GM18861 (cell line): ENCODE data around the gene LHX4.
"Not testable (repeated sequence)": the region's sequence is repeated elsewhere in the genome, so short reads cannot be mapped to it uniquely, and the experiment has no call there.

Experiments used
- ATAC-seq: cut with Tn5 transposase; IDR thresholded peaks from one replicate; pipeline ENCODE4 v1.9.1; 2021; ENCODE audit not compliant: unreplicated experiment

The LHX4 gene

DNA sequence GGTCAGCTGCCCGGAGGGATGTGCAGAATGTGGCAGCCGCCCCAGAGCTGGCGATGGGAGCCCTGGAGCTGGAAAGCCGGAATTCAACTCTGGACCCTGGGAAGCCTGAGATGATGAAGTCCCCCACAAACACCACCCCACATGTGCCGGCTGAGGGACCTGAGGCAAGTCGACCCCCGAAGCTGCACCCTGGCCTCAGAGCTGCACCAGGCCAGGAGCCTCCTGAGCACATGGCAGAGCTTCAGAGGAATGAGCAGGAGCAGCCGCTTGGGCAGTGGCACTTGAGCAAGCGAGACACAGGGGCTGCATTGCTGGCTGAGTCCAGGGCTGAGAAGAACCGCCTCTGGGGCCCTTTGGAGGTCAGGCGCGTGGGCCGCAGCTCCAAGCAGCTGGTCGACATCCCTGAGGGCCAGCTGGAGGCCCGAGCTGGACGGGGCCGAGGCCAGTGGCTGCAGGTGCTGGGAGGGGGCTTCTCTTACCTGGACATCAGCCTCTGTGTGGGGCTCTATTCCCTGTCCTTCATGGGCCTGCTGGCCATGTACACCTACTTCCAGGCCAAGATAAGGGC, 33.5 kb upstream of the LHX4 start:
- no peak for ATAC-seq

DNA sequence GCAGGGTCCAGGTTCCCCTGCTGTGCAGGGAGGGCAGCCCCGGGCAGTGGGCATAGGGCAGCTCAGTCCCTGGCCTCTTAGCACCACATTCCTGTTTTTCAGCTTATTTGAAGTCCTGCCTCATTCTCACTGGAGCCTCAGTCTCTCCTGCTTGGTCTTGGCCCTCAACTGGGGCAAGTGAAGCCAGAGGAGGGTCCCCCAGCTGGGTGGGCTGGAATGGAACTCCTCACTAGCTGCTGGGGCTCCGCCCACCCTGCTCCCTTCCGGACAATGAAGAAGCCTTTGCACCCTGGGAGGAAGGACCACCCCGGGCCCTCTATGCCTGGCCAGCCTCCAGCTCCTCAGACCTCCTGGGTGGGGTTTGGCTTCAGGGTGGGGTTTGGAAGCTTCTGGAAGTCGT, 32.8 kb upstream of the LHX4 start:
- ATAC-seq: no peak

DNA sequence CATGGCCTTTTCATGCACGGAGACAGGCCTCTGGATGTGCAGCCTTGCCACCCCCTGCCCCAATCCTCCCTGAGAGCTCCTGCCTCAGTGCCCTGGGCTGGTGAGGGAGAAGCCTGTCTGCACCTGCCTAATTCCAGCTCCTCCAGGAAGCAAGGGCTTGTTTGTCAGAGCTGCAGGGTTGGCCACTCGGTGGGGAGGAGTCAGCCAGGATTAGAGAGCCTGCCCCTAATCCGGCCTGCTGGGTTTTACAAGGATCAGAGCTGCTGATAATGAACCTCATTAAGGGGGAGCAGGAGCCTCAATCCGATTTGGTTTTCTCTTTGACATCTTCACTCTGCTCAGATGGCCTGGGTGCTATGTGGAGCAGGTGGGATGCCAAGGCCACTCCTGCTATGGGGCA, 31.9 kb upstream of the LHX4 start:
- ATAC-seq: no peak

DNA sequence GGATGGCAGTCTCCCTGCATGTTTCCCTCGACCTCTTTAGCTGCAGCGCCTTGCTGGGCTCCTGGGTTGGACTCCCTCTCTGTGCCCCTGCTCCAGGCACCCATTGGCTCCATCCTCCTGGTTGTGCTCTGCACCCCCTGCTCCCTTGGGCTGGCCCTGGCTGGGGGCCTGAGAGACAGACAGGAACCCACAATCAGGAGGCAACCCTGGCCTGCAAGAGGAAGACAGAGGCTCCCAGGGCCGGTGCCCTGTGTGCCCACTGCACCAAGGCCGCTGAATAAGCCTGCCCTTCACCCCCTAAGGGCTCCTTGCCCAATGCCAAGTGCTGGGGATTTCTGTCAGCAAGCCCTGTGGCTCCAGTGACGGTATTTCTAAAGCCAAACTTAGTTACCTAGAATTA, 31.5 kb upstream of the LHX4 start:
- ATAC-seq: no peak

DNA sequence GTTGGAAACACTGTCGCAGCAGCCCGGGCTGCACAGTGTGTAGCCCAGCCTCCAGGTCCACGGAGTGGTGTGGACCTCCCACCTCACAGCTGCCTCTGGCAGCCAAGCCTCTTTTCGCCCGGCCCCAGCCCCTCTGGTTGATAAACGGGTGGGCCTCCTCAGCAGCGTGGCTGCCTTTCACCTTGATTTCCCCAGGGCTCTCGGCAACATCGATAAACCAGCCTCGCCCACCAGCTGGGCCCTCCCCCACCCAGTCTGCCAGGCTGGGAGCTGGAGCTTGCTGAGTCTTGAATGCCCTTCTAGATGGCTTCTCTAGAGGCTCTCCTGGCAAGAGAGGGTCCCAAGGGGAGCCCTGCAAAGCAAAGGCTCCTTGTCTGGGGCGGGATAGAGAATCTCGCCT, 31.0 kb upstream of the LHX4 start:
- ATAC-seq: no peak

DNA sequence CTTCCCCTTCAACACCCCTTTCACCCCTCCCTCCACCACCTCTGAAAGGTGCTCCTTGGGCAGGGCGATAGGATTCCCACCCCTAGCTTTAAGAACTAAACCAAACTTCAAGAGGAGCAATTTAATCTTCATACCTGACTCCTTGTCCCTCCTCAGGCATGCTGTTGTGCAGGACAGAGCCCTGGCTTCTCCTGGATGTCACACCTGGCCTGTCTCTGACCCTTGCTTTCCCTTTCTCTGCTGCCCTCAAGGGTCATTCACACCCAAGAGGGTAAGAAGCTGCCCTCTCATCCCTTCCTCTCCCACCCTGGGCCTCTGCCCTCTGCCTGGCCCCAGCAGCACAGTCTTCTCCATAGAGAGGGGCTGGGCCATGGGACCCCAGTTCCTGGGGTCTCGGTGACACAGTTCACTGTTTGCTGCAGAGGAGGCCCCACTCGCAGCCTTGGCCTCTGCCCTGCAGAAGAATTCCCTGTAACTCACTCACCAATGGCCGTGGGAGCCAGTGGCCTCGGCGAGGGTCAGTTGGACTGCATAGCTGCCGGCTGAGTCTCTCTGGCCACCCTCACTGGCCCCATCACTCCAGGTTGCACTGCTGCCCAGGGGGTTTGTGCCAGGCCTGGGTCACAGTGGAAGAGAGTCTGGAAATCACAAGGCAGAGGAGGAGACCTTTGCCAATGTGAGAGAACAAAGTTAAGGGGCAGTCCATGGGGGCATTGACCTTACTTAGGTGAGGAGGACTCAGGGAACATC, 28.4 kb upstream of the LHX4 start:
- ATAC-seq: no peak

DNA sequence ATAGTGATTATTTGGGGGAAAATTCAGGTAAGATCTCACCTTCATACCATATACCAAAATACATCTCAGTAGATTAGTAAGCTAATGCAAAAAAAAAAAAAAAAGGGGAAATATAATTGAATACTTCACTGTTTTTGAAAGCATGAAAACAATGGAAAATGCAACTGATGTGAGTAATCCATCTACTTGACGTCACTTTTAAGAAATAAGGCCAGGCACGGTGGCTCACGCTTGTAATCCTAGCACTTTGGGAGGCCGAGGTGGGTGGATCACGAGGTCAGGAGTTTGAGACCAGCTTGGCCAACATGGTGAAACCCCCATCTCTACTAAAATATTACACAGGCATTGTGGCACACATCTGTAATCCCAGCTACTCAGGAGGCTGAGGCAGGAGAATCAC, 27.5 kb upstream of the LHX4 start:
- ATAC-seq: not testable (repeated sequence)

DNA sequence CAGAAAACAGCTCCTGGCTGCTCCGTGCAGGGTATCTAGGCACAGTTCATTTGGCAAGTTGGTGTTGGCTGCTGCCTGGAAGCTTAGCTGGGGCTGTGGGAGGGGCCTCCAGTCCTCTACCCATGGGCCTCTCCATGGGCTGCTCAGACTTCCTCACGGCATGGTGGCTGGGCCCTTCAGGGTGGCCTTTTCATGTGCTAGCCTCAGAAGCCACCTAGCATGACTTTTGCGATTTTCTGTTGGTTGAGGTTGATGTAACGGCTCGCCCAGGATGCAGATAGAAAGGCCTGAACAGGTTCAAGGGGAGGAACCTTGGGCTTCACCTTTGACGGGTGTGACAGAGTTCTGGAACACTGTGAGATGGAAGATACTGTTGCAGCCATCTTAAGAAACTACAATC, 25.8 kb upstream of the LHX4 start:
- ATAC-seq: no peak

DNA sequence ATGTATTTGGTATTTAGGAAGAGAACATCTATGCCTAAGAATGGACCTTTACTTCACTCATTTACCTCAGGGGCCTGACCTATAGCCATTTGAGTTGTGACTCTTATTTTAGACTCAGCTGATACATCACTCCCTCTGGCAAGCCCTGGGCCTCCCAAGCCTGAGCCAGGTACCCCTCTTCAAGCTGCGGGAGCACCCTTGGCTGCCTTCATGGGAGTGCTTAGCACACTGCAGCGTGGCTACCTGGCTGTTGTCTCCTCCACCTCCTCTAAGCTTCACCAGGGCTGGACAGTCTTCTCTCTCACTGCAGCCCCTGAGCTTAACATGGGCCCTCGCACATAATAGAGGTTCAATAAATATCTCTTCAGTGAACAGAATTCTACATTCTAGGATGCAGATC, 23.5 kb upstream of the LHX4 start:
- no peak for ATAC-seq

DNA sequence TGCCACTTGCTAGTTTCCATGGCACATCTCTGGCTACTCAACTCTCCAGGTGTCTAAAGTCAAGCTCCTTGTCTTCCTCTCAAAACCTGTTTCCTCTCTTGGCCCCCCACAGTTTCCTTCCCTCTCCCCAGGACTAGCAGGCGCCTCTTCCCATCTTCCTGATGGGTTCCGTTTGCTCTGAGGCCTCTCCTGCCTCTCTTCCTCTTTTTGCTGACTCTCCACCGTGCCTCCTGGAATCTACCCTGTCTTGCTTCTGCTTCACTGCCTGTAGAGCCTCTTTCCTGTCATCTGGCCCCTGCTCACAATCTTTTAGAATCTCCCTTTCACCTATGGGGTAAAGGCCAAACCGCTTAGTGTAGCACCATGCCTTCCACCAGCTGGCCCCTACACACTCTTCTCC, 21.8 kb upstream of the LHX4 start:
- no peak for ATAC-seq

DNA sequence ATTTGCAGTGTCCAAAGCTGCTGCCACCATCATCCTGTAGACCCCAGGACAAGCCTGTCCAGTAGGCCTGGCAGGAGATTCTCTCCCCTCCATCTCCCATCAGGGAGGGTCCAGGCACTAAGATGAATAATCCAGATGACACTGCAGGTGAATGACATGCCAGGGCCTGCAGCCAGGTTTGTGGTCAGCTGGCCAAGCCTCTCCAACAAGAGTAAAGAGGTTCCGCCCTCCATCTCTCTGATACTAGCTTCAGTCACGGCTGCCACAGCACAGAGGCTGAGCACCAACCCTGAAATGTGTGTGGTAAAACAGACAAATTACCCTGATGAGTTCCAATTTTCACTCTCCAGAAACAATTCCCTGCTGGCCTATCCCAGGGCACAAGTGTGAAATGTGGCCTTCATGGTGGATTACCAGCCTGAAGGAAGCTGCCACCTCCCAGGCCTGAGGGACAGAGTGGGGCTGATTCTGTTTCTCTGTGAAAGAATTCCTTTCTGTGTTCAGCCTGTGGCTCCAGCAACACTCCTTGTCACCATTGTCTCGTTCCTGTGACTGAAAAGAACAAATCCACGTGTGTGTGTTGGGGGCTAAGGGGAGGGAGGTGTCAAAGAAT, 19.9 kb upstream of the LHX4 start:
- ATAC-seq: no peak

DNA sequence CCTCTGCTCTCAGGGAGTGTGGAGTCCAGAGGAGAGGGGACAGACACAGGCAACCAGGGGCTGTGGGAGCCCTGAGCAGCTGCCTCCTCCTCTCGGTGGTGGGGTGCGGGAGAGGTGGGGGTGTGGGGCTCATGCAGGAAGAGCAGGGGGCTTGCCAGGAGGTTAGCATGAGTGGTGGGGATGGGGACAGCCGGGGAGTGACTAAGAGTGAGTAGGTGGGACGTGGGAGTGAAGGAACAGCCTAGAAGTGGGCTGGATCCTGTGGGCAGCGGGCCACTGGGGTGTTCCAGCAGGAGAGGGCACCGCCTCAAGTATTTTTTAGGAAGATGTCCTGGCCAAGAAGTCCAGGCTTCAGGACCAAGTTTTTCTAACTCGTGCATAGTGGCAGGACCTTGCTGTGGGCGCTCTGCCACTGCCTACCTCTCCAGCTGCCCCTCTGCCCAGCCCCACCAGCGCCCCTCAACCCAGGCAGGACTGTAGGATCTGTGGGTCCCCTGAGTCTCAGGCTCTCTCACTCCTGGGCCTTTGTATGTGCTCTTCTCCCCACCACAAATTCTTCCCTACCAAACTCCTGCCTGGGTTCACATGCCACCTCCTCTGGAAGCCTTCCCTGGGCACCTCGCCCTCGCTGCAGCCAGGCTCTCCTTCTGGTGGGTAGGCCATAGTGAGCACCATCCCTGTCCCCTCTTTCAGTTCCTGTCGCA, 18.8 kb upstream of the LHX4 start:
- no peak for ATAC-seq

DNA sequence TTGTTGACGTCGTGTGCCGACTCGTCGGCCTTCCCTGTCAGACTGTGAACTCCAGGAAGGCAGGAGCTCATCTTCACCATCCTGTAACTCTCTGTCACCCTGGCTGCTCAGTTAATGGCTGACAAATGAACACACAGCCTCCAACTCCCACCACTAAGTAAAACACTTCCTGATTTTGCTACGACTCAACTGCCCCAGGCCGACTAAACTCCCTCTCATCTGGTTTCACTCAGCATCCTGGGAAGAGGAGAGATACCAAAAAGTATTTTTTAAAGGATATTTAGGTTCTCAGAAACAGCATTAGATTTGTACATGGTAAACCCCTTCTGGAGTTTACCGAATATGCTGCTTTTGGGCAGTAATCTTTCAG, 18.2 kb upstream of the LHX4 start:
- no peak for ATAC-seq

DNA sequence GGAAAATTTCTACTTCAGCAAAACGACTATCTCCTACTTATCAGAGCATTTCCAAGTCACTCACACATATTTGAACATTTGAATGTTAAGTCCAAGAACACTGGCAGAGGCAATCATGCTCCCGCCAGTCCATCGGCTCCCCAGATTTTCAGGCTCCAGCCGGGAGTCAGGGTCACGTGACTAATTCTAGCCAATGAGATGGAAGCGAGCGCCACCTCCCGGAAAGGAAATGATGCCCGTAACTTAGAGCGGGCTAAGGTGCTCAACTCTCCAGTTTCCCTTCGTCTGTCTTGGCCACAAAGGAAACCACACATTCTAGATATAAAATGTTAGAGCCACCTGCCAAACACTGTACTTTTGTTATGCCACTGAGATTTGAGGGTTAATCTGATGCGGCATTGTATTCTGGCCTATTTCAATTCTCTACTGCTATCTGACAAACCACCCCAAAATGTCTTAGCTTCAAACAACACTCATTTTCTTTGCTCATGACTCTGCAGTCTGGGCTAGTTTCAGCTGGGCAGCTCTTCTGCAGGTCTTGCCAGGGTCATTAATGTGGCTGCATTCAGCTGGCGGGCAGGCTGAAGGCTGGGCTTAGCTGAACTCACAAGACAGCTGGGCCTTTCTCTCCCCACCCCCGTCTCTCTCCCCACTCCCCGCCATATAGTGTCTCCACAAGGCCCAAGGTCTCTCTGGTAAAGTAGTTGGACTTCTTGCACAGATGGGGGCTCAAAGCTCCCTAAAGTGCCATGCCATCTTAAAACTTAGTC, 16.5 kb upstream of the LHX4 start:
- no peak for ATAC-seq

DNA sequence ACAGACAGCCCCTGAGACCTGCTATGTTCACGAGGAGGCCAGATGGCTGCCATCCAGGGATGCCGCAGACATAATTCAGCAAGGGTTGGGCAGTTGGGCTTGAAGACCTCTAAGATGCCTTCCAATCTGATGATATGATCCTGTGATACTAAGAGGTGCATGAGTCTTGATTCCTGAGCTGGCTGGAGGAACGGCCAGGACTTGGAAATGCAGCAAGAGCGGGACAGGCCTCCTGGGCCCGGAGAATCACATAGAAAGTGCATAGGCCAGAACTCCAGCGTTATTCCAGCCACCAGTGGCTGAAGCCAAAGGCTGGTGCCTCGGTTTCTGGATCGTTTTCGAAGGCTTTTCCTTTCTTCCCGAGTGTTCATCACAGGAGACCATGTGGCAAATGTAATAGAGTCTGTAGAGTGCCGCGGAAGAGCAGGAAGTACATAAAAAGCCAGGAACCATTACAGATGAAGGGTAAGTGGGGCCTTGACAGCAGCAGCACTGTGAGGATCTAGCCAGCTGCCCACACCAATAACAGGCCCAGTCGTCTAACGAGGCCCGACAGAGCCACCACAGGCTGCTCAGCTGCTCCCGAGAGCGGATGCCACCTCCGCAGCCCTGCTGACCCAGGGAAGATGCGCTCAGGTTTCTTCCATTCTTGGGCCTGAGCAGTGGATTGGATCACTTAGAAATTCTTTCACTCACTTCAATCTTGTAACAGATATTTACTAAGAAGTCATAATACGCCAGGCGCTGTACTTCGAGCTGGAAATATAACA, 14.0 kb upstream of the LHX4 start:
- no peak for ATAC-seq

DNA sequence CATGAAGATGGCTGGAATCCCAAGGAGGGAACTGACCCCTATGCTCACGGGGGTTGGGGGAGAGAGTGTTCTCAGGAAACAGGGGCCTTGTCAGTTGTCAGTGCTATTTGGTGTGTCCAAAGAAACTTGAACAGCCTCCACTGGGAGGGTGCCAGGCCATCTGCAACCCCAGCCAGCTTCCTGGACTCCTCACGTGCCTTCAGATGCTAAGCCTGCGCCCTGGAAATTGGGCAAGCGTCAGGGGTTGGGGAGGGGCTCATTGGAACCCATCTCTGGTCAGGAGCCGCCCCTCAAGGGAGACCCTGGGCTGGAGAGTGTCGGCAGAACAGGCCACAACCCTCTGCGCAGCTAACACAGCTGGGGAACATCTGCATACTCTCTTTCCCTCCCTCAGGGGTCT, 13.1 kb upstream of the LHX4 start:
- no peak for ATAC-seq

DNA sequence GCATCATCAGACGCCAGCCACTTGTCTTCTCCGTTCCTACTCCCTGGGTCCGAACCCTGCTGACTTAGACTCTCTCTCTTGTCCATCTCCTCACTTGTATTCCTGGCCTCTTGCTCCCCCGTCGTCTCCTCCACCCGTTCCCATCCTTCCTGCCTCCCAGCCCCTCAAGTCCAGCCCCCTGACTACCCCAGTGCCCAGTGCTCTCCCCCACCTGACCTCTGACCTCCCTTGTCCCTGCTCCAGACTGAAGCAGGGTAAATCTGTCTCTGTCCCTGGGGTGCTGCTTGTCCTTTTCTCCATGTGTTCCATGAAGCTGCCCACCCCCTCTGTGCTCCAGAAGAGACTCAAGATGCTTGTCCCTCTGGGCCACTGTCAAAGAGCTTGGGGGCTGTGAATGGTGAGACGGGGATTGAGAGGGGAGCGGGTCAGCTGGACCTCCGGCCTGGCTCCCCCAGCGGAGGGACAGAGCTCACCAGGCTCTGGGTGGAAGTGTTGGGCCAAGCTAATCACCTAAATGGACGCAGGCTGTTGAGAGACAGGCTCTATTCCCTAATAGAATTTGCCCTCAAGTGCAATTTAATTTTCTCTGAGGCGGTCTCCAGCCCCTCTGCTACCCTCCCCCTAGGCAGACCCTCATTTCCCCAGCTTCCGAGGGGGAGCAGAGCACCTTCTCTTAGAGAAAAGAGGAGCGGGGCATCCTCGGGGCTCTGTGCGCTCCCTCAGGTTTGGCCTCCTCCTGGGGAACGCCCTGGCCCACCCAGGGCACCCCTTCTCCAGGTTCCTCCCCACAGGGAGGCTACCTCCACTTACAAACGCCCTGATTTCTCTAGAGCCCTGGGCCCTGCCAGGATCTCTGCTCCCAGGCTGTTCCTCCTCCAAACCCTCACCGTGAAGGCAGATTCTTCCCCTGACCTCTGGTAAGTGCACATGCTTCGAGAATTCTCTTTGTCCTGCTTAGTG, 11.0 kb upstream of the LHX4 start:
- no peak for ATAC-seq

DNA sequence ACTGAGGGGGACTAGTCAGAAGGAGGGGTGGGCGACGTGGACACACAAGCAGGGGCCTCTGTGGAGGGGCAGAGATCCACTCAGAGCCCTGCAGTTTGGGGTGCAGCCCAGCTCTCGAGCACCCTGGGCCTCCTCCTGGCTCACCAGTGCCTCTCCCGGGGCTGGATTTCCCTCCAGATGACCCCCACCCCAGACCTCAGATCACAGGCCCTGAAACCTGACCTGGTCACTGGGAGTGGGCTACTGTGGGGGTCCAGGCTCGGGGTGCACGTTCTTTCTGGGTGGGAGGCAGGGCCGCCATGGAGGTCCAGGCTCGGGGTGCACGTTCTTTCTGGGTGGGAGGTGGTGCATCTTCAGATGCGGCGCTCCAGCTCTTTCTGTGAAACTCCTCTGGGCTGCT, 10.3 kb upstream of the LHX4 start:
- ATAC-seq: no peak

DNA sequence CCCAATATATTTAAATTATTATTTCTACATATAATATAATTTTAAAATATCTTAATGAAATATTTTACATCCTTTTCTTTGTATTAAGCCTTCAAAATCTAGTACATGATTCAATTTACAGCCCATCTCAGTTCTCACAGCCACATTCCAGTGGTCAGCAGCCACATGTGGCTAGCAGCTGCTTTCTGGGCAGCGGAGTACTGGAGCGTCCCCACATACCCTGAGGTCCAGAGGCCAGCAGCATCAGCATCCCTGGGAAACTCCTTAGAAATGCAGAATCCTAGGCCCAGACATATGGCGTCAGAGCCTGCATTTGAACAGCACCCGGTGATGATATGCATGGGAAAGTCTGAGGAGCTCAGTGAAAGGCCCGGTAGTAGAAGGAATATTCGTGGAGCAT, 8.6 kb upstream of the LHX4 start:
- no peak for ATAC-seq

DNA sequence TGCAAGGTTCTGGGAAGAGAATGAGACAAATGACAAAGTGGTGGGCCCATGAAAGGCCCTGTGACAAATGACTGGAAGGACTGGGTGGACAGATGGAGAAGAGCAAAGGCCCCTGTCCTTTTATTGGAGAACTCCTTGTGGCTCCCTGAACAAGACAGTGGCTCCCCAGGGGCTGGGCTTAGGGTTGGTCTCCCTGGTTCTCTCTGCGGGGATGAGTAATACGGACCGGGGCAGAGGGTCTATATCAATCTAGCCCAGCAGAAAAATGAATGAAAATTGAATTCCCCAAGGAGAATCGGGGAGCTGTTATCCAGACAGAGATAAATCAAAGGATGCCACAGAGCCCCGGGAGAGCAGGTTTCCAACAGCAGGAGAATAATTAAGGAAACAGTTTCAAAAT, 5.2 kb upstream of the LHX4 start:
- ATAC-seq: no peak
